Gastrocnemius medialis (tissue), 4 donors: ENCODE results near the gene RB1.

ENCODE experiments used
- POLR2A ChIP-seq, 2 donors: fragments of 450-650 bp; IDR thresholded peaks; one replicate each; pipeline ENCODE4 v1.6.1; 2017; ENCODE audit warnings: antibody characterized with exemption in 2 of 2, mild to moderate bottlenecking in 2 of 2, moderate library complexity in 2 of 2
- TF ChIP-seq, protein P1 (sequence below), 5 experiments: fragments of 450-650 bp in 3 of 5; fragments of 200-600 bp in 2 of 5; sonication (generic) in 2 of 5; IDR thresholded peaks in 4 of 5; conservative IDR thresholded peaks in 1 of 5; 1 replicate in 4 of 5; 2 replicates in 1 of 5; pipeline ENCODE4 v1.5.1; 2016 to 2019; ENCODE audit warnings: antibody characterized with exemption in 5 of 5, mild to moderate bottlenecking in 3 of 5, moderate library complexity in 3 of 5

DNA sequence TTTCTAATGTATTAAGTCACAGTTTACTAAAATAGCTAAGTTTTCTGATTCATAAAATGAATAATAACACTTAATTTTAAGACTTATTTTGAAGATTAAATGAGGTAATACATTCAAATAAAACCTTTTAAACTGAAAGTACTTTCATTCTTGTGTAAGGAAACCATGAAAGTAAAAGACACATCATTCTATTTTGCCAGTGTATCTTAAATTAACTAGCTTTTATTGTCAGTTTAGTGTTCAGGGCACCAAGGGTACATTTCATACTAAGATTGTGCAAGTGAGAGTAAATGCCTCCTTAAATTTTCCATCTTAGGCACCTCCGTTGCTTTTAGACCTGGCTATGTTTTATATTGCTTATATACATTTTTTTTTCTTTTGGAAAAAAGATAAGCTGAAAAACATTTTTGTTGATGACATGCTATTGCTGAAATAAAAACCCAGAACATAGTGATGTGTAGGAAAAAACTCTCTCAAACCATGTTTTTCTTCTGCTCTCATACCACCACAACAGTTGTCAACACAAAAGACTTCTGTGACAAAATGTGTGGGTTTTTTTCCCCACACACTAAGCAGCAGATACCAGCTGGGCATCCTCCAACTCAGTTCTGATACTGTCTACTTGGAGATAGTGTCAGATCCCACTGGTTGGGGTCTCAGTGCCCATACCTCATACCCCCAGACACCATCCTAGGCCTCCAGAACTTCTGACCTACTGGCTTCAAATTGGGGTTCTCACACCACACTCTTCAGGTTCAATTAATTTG lies 140.1 kb downstream of the RB1 start:
- TF ChIP-seq, protein P1, sequence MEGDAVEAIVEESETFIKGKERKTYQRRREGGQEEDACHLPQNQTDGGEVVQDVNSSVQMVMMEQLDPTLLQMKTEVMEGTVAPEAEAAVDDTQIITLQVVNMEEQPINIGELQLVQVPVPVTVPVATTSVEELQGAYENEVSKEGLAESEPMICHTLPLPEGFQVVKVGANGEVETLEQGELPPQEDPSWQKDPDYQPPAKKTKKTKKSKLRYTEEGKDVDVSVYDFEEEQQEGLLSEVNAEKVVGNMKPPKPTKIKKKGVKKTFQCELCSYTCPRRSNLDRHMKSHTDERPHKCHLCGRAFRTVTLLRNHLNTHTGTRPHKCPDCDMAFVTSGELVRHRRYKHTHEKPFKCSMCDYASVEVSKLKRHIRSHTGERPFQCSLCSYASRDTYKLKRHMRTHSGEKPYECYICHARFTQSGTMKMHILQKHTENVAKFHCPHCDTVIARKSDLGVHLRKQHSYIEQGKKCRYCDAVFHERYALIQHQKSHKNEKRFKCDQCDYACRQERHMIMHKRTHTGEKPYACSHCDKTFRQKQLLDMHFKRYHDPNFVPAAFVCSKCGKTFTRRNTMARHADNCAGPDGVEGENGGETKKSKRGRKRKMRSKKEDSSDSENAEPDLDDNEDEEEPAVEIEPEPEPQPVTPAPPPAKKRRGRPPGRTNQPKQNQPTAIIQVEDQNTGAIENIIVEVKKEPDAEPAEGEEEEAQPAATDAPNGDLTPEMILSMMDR (IDR thresholded peaks at IDR 0.05 in 4 of 5, conservative IDR thresholded peaks at IDR 0.05 in 1 of 5), result no peak
- TF ChIP-seq POLR2A (IDR thresholded peaks at IDR 0.05), result no peak
